ENCODE measurements around the gene CPLANE2. TPM values are rescaled to one million over a fixed set of nuclear protein-coding genes. Genes with fewer than 3 reads are reported as not detected.

CPLANE2 gene
- total RNA-seq, 1 experiment from 2014 or later: 6.3 TPM

DNA sequence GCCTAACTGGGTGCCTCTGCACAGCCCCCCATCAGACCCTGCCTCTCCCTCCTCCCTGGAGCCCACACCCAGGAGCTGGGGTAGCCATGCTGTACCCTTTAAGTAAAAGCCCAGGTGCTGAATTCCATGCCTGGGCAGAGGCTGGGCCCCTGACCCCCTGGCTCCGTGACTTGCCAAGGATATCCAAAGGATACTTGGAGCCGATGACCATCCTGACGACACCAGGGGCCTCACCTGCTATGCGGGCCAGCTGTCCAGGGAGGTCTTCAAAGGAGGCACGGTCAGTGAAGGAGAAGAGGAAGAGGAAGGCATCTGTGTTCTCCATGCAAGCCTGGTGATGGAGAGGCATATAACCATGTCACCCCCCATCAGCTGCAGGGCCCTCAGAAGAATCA lies 4.7 kb downstream of the CPLANE2 start:
- no peak overlapping the region for H2AFZ ChIP-seq (ENCODE audit: low read length)
- no peak overlapping the region for H3K23ac ChIP-seq (ENCODE audit: insufficient read length, low read depth, low read length)
- Mint-ChIP-seq H3K27ac (no peak overlapping the region), H3K36me3 (ENCODE audit: insufficient read depth in 1 of 3, low read depth in 3 of 3) (no peaks in the 10 kb centered on the region; a peak in 1 of 7 replicates), H3K9me3 (no peaks in the 10 kb centered on the region; a peak in 3 of 5 replicates), H3K4me1 (peaks cover 21% of the 10 kb centered on the region in 2 experiments), H3K27me3 (ENCODE audit: low read depth) (peaks cover 35% of the 10 kb centered on the region), H3K4me3 (no peak overlapping the region)
- peaks cover 10% of the 10 kb centered on the region; the same call in 1 of the 2 replicates for H3K27me3 ChIP-seq (ENCODE audit: insufficient read depth, low read length)
- H3K27ac ChIP-seq (ENCODE audit: insufficient read length, low read depth, low read length): no peak overlapping the region
- no peak overlapping the region for H2BK120ac ChIP-seq (ENCODE audit: low read depth, low read length, poor library complexity, severe bottlenecking)
- no peak overlapping the region for H3K9ac ChIP-seq (ENCODE audit: extremely low read depth, insufficient read length, low read length)
- no peak overlapping the region for H2BK15ac ChIP-seq (ENCODE audit: low read depth, low read length)
- H3K4me1 ChIP-seq (ENCODE audit: insufficient read depth, low read length): 0 out of 2 replicates have a peak, but pooled peaks cover 5% of the 10 kb centered on the region
- no peak overlapping the region for H3K56ac ChIP-seq (ENCODE audit: insufficient read length, low read depth, low read length)
- H4K8ac ChIP-seq (replicated peaks; ENCODE audit: insufficient read length, low read depth, low read length): no peak overlapping the region
- H4K20me1 ChIP-seq (ENCODE audit: control insufficient read depth, insufficient read depth, insufficient read length): no peaks in the 10 kb centered on the region
- H3K79me2 ChIP-seq (ENCODE audit: insufficient read depth, low read length): no peaks in the 10 kb centered on the region
- no peak overlapping the region for H3K18ac ChIP-seq (ENCODE audit: insufficient read length, low read depth, low read length)
- no peaks in the 10 kb centered on the region for H3K9me3 ChIP-seq (ENCODE audit: control insufficient read depth, low read depth, low read length)
- H4K5ac ChIP-seq (ENCODE audit: insufficient read length, low read depth, low read length): no peak overlapping the region
- no peak overlapping the region for H4K91ac ChIP-seq (ENCODE audit: insufficient read length, low read depth, low read length)
- no peak overlapping the region for H3K4me2 ChIP-seq (ENCODE audit: insufficient read depth, insufficient read length, low read length)
- no peak for DNase-seq
- H3K23me2 ChIP-seq (ENCODE audit: insufficient read length, low read depth, low read length, poor library complexity, severe bottlenecking): peaks cover 10% of the 10 kb centered on the region
- H3K79me1 ChIP-seq (ENCODE audit: insufficient read depth, low read depth, low read length, poor library complexity, severe bottlenecking): no peaks in the 10 kb centered on the region
- TF ChIP-seq, protein P1, sequence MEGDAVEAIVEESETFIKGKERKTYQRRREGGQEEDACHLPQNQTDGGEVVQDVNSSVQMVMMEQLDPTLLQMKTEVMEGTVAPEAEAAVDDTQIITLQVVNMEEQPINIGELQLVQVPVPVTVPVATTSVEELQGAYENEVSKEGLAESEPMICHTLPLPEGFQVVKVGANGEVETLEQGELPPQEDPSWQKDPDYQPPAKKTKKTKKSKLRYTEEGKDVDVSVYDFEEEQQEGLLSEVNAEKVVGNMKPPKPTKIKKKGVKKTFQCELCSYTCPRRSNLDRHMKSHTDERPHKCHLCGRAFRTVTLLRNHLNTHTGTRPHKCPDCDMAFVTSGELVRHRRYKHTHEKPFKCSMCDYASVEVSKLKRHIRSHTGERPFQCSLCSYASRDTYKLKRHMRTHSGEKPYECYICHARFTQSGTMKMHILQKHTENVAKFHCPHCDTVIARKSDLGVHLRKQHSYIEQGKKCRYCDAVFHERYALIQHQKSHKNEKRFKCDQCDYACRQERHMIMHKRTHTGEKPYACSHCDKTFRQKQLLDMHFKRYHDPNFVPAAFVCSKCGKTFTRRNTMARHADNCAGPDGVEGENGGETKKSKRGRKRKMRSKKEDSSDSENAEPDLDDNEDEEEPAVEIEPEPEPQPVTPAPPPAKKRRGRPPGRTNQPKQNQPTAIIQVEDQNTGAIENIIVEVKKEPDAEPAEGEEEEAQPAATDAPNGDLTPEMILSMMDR (conservative IDR thresholded peaks at IDR 0.05): no peak
- H3K4ac ChIP-seq (ENCODE audit: low read depth, low read length): no peak overlapping the region
- H2AK5ac ChIP-seq (ENCODE audit: insufficient read length, low read length): no peak overlapping the region
- H2BK12ac ChIP-seq (ENCODE audit: insufficient read length, low read depth, low read length): no peak overlapping the region
- H3K14ac ChIP-seq (ENCODE audit: insufficient read depth, low read length): no peak overlapping the region
- no CpG with 5 or more reads among the region's 5 CpGs for WGBS (ENCODE audit: extremely low coverage, insufficient read length, low lambda C conversion rate)
- H2BK20ac ChIP-seq (ENCODE audit: low read depth, low read length, poor library complexity, severe bottlenecking): no peak overlapping the region
- no peak overlapping the region for H3T11ph ChIP-seq (ENCODE audit: low read length)
- no peak overlapping the region for H2BK5ac ChIP-seq (ENCODE audit: insufficient read length, low read length)

All from H9 (cell line).